GM12878 (cell line): Measurements from ENCODE around the gene SLC34A3. TPM values are rescaled to one million over a fixed set of nuclear protein-coding genes. Genes with fewer than 3 reads are reported as not detected.

Experiments used
- ATAC-seq: fragments of 200-7000 bp; cut with Tn5 transposase; 3 replicates; pipeline ENCODE4 v1.9.1; 2020; ENCODE audit warnings: mild to moderate bottlenecking, moderate library complexity
- BruUV-seq: library from RNA; stranded (reverse); fragments of 400-500 nt; replicated peaks from 2 replicates; lab custom pipeline; 2021; lab: Mats Ljungman, UMichigan
- CTCF ChIA-PET: fragments of 300-600 bp; sonication (Branson Sonifier 250); formaldehyde crosslinking; extraction: SDS; loops from one replicate; lab custom pipeline; 2021; ENCODE audit warnings: inconsistent platforms; lab: Yijun Ruan, JAX
- POLR2A ChIA-PET: fragments of 350-600 bp; formaldehyde crosslinking; extraction: SDS; loops from one replicate; lab custom pipeline; 2021; ENCODE audit warnings: inconsistent platforms; lab: Charles Lee
- RAD21 ChIA-PET: fragments of 300-600 bp; sonication (Branson Sonifier 250); formaldehyde crosslinking; loops from one replicate; lab custom pipeline; 2023; ENCODE audit warnings: antibody characterized with exemption; ENCODE audit not compliant: unreplicated experiment; lab: Charles Lee
- SMC1A ChIA-PET: fragments of 300-600 bp; sonication (Branson Sonifier 250); formaldehyde crosslinking; loops from one replicate; lab custom pipeline; 2023; ENCODE audit not compliant: unreplicated experiment, uncharacterized antibody; lab: Charles Lee
- DNase-seq: peaks from one replicate; pipeline ENCODE4 v3.0.0-alpha.2; 2011; ENCODE audit warnings: low read depth, low spot score
- FAIRE-seq: peaks from 3 replicates; lab custom pipeline; 2011; peaks lifted over from hg19 to GRCh38; lab: Jason Lieb, UNC
- H2AFZ ChIP-seq: 2 replicates; pipeline ENCODE4 v1.6.0; 2011; ENCODE audit warnings: low read depth, low read length, control low read depth; ENCODE audit not compliant: control insufficient read depth
- H3K27ac ChIP-seq: 2 replicates; pipeline ENCODE4 v1.5.1; 2011; ENCODE audit warnings: control low read depth; ENCODE audit not compliant: control insufficient read depth, insufficient read depth
- H3K27me3 ChIP-seq, 2 experiments: replicated peaks in 1 of 2; 2 replicates each; pipeline versions ENCODE4 v1.6.0 to v1.6.1; 2011; ENCODE audit warnings: low read length in 1 of 2; ENCODE audit not compliant: control insufficient read depth in 2 of 2, insufficient read depth in 2 of 2
- H3K36me3 ChIP-seq, 2 experiments: 2 replicates each; pipeline ENCODE4 v1.5.1; 2011; ENCODE audit warnings: low read length in 1 of 2; ENCODE audit not compliant: control insufficient read depth in 2 of 2, insufficient read depth in 2 of 2
- H3K4me1 ChIP-seq: 2 replicates; pipeline ENCODE4 v1.6.1; 2011; ENCODE audit warnings: mild to moderate bottlenecking, low read length, moderate library complexity, mixed read lengths; ENCODE audit not compliant: control insufficient read depth, insufficient read depth
- H3K4me2 ChIP-seq: 2 replicates; pipeline ENCODE4 v1.6.0; 2011; ENCODE audit warnings: control low read depth; ENCODE audit not compliant: control insufficient read depth, insufficient read depth
- H3K4me3 ChIP-seq: fragments of 200-600 bp; sonication (generic); 2 replicates; pipeline ENCODE4 v1.5.1; 2016
- H3K79me2 ChIP-seq: 2 replicates; pipeline ENCODE4 v1.6.0; 2011; ENCODE audit warnings: low read length; ENCODE audit not compliant: control insufficient read depth, insufficient read depth
- H3K9ac ChIP-seq: 2 replicates; pipeline ENCODE4 v1.8.0; 2011; ENCODE audit warnings: low read length, control low read depth, mixed read lengths; ENCODE audit not compliant: control insufficient read depth, insufficient read depth
- H3K9me3 ChIP-seq: replicated peaks from 3 replicates; pipeline ENCODE4 v1.5.1; 2011; ENCODE audit warnings: mild to moderate bottlenecking, low read length; ENCODE audit not compliant: control insufficient read depth, insufficient read depth
- H4K20me1 ChIP-seq: 2 replicates; pipeline ENCODE4 v1.6.0; 2011; ENCODE audit not compliant: control insufficient read depth, insufficient read depth
- CBFB ChIP-seq: IDR thresholded peaks from 2 replicates; pipeline ENCODE4 v1.6.1; 2016; ENCODE audit warnings: antibody characterized with exemption, low read depth
- CHD1 ChIP-seq: IDR thresholded peaks from 2 replicates; pipeline ENCODE4 v1.6.1; 2012; ENCODE audit warnings: low read depth, low read length, improper control_type of control experiment
- EED ChIP-seq: sonication (generic); IDR thresholded peaks from 2 replicates; pipeline ENCODE4 v1.6.1; 2016; ENCODE audit warnings: antibody characterized with exemption, low read depth
- ESRRA ChIP-seq: IDR thresholded peaks from 2 replicates; pipeline ENCODE4 v1.6.1; 2012; ENCODE audit warnings: mild to moderate bottlenecking, low read length, improper control_type of control experiment
- HDGF ChIP-seq: fragments of 450-650 bp; IDR thresholded peaks from 2 replicates; pipeline ENCODE4 v1.6.1; 2016; ENCODE audit warnings: antibody characterized with exemption
- KAT2A ChIP-seq: conservative IDR thresholded peaks from 2 replicates; pipeline ENCODE4 v1.6.1; 2011; ENCODE audit warnings: low read depth, low read length; ENCODE audit not compliant: control insufficient read depth
- NBN ChIP-seq: fragments of 450-650 bp; IDR thresholded peaks from 2 replicates; pipeline ENCODE4 v1.6.1; 2016
- NFYB ChIP-seq: IDR thresholded peaks from 2 replicates; pipeline ENCODE4 v1.6.1; 2011; ENCODE audit warnings: low read depth, mild to moderate bottlenecking, low read length, improper control_type of control experiment, moderate library complexity; ENCODE audit not compliant: insufficient read depth
- RAD21 ChIP-seq: IDR thresholded peaks from 2 replicates; pipeline ENCODE4 v1.6.1; 2011; ENCODE audit warnings: mild to moderate bottlenecking, low read depth, low read length, moderate library complexity; ENCODE audit not compliant: insufficient read depth
- SREBF2 ChIP-seq: IDR thresholded peaks from 2 replicates; pipeline ENCODE4 v1.6.1; 2012; ENCODE audit warnings: mild to moderate bottlenecking, low read length
- STAT3 ChIP-seq: IDR thresholded peaks from 2 replicates; pipeline ENCODE4 v1.6.1; 2011; ENCODE audit warnings: low read depth, low read length, improper control_type of control experiment
- TAF1 ChIP-seq: IDR thresholded peaks from 2 replicates; pipeline ENCODE4 v1.6.1; 2011; ENCODE audit warnings: mild to moderate bottlenecking, low read depth, low read length, borderline replicate concordance
- ZBED1 ChIP-seq: IDR thresholded peaks from 2 replicates; pipeline ENCODE4 v1.6.1; 2016; ENCODE audit warnings: borderline replicate concordance
- WGBS: methylation state at CpG from one replicate; pipeline ENCODE4 v1.1.6; 2016; ENCODE audit warnings: low lambda C conversion rate; ENCODE audit not compliant: insufficient replicate concordance, insufficient coverage; ENCODE audit errors: missing lambda C conversion rate; 5-methylcytosine and 5-hydroxymethylcytosine counted together
- in situ Hi-C: fragments of 300-500 bp; cut with MboI; formaldehyde crosslinking; loops from 9 replicates; pipeline ENCODE4 v1.14.3; 2018; ENCODE audit warnings: mixed read lengths
- intact Hi-C: fragments of 100-400 bp; cut with micrococcal nuclease; formaldehyde crosslinking; loops from one replicate; pipeline ENCODE4 v1.14.2; 2022; ENCODE audit not compliant: unreplicated experiment
- polyA plus RNA-seq, 11 experiments: library from polyadenylated mRNA; depleted of rRNA in 4 of 11; unstranded in 6 of 11; stranded (reverse) in 5 of 11; fragments of >200 nt; fragmentation: Nextera tagmentation in 4 of 11; fragmentation: Illumina TruSeq in 1 of 11; extraction: Ambion mirVana in 4 of 11; extraction: Trizol in 1 of 11; gene quantifications; 1 replicate in 1 of 11; 2 replicates in 10 of 11; pipeline versions ENCODE4 v1.2.1 to v1.2.3, GENCODE V29; 2011 to 2016; ENCODE audit warnings: inconsistent platforms in 2 of 11, missing spikeins in 2 of 11, low read depth in 1 of 11
- total RNA-seq, 4 experiments: library from RNA; depleted of rRNA in 3 of 4; stranded (reverse); fragments of >200 nt in 3 of 4; fragmentation: Illumina TruSeq in 1 of 4; extraction: Trizol in 1 of 4; gene quantifications; 2 replicates each; pipeline versions ENCODE4 v1.2.1 to v1.2.3, GENCODE V29; 2013 to 2021
- TF ChIP-seq, protein P1 (sequence below): fragments of 150-350 bp; IDR thresholded peaks from 2 replicates; pipeline ENCODE4 v1.6.1; 2016; ENCODE audit warnings: low read depth, low read length
- TF ChIP-seq, protein P2 (sequence below): IDR thresholded peaks from 2 replicates; pipeline ENCODE4 v1.6.1; 2011; ENCODE audit warnings: low read depth, mild to moderate bottlenecking, low read length, moderate library complexity, borderline replicate concordance; ENCODE audit errors: extremely low read depth
- TF ChIP-seq, protein P3 (sequence below): fragments of 450-650 bp; IDR thresholded peaks from 2 replicates; pipeline ENCODE4 v1.6.1; 2016; ENCODE audit warnings: mild to moderate bottlenecking
- TF ChIP-seq, protein P4 (sequence below): fragments of 450-650 bp; IDR thresholded peaks from 2 replicates; pipeline ENCODE4 v1.6.1; 2017; ENCODE audit warnings: low read depth, mild to moderate bottlenecking, moderate library complexity

SLC34A3 gene
- total and polyA plus RNA-seq, 10 of the 15 experiments (the other 5 are each of a cell fraction or from before 2014, with no cell fraction given) = not detected

DNA sequence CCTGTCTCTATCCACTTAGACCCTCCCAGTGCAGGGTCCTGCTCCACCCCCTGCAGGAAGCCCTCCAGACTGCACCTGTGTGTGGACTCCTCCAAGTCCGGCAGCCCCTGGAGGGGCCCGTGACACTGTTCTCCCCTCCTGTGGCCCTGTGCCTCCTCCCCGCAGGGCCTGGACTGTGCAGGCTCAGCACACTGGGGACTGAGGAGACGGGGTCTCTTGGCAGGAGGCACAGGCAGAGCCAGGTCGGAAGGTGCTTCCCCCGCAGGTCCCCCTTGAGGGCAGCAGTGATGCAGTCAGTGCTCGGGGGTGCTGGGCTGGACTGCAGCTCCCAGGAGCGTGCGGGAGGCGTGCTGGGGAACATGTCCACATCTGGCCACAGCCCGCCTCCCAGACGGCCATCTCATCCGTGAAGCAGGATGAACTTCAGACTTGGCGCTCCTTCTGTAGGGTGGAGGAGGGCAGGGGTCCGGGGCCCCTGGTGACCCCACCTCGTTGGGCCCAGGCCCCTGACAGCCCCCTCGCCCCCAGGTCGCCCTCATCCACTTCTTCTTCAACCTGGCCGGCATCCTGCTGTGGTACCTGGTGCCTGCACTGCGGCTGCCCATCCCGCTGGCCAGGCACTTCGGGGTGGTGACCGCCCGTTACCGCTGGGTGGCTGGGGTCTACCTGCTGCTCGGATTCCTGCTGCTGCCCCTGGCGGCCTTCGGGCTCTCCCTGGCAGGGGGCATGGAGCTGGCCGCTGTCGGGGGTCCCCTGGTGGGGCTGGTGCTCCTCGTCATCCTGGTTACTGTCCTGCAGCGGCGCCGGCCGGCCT is 4.9 kb downstream of the SLC34A3 start:
- no TSS peak for BruUV-seq
- no peak for DNase-seq
- intact Hi-C loops = loop anchor here (5.0 kb wide), 1 partner anchor 448 kb away; no protein-coding TSS in a partner anchor
- CTCF ChIA-PET = interaction anchor here (0.9 to 2.1 kb wide), 16 partner anchors 13 to 207 kb away, joined by 3 to 24 read pairs (median 6); partner anchors contain the start of genes NELFB, SAPCD2 and SSNA1
- Histone ChIP-seq H3K4me1 (peaks cover 26% of the 10 kb centered on the region), H3K79me2 (peaks cover 6% of the 10 kb centered on the region), H3K4me3 (no peak overlapping the region), H3K4me2 (no peak overlapping the region), H3K9ac (no peak overlapping the region), H4K20me1 (no peaks in the 10 kb centered on the region), H2AFZ (no peak overlapping the region), H3K36me3 (no peaks in the 10 kb centered on the region), H3K27ac (no peak overlapping the region), H3K9me3 (no peaks in the 10 kb centered on the region), H3K27me3 (no peaks in the 10 kb centered on the region)
- no peak for ATAC-seq
- in situ Hi-C loops = no loop called here
- no peak for TF ChIP-seq NFYB
- TF ChIP-seq, protein P1, sequence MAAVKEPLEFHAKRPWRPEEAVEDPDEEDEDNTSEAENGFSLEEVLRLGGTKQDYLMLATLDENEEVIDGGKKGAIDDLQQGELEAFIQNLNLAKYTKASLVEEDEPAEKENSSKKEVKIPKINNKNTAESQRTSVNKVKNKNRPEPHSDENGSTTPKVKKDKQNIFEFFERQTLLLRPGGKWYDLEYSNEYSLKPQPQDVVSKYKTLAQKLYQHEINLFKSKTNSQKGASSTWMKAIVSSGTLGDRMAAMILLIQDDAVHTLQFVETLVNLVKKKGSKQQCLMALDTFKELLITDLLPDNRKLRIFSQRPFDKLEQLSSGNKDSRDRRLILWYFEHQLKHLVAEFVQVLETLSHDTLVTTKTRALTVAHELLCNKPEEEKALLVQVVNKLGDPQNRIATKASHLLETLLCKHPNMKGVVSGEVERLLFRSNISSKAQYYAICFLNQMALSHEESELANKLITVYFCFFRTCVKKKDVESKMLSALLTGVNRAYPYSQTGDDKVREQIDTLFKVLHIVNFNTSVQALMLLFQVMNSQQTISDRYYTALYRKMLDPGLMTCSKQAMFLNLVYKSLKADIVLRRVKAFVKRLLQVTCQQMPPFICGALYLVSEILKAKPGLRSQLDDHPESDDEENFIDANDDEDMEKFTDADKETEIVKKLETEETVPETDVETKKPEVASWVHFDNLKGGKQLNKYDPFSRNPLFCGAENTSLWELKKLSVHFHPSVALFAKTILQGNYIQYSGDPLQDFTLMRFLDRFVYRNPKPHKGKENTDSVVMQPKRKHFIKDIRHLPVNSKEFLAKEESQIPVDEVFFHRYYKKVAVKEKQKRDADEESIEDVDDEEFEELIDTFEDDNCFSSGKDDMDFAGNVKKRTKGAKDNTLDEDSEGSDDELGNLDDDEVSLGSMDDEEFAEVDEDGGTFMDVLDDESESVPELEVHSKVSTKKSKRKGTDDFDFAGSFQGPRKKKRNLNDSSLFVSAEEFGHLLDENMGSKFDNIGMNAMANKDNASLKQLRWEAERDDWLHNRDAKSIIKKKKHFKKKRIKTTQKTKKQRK = no peak
- no peak for TF ChIP-seq ESRRA
- TF ChIP-seq KAT2A = no peak
- TF ChIP-seq CBFB = no peak
- TF ChIP-seq STAT3 = no peak
- no peak for TF ChIP-seq HDGF
- TF ChIP-seq, protein P2, sequence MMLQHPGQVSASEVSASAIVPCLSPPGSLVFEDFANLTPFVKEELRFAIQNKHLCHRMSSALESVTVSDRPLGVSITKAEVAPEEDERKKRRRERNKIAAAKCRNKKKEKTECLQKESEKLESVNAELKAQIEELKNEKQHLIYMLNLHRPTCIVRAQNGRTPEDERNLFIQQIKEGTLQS = no peak
- TF ChIP-seq EED = no peak
- TF ChIP-seq, protein P3, sequence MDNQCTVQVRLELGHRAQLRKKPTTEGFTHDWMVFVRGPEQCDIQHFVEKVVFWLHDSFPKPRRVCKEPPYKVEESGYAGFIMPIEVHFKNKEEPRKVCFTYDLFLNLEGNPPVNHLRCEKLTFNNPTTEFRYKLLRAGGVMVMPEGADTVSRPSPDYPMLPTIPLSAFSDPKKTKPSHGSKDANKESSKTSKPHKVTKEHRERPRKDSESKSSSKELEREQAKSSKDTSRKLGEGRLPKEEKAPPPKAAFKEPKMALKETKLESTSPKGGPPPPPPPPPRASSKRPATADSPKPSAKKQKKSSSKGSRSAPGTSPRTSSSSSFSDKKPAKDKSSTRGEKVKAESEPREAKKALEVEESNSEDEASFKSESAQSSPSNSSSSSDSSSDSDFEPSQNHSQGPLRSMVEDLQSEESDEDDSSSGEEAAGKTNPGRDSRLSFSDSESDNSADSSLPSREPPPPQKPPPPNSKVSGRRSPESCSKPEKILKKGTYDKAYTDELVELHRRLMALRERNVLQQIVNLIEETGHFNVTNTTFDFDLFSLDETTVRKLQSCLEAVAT = no peak
- no peak for TF ChIP-seq ZBED1
- TF ChIP-seq RAD21 = no peak
- TF ChIP-seq, protein P4, sequence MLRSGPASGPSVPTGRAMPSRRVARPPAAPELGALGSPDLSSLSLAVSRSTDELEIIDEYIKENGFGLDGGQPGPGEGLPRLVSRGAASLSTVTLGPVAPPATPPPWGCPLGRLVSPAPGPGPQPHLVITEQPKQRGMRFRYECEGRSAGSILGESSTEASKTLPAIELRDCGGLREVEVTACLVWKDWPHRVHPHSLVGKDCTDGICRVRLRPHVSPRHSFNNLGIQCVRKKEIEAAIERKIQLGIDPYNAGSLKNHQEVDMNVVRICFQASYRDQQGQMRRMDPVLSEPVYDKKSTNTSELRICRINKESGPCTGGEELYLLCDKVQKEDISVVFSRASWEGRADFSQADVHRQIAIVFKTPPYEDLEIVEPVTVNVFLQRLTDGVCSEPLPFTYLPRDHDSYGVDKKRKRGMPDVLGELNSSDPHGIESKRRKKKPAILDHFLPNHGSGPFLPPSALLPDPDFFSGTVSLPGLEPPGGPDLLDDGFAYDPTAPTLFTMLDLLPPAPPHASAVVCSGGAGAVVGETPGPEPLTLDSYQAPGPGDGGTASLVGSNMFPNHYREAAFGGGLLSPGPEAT = no peak
- TF ChIP-seq NBN = no peak
- TF ChIP-seq SREBF2 = no peak
- no peak for TF ChIP-seq CHD1
- TF ChIP-seq TAF1 = no peak
- POLR2A ChIA-PET = interaction anchor here (0.6 to 2.1 kb wide), 6 partner anchors 11 to 805 kb away, joined by 3 to 15 read pairs (median 5); partner anchors contain the start of genes CYSRT1, SSNA1 and TPRN
- 52% methylated on average over 31 of the region's 35 CpGs for WGBS
- SMC1A ChIA-PET = interaction anchor here (0.7 to 1.6 kb wide), 5 partner anchors 27 to 175 kb away, joined by 3 to 5 read pairs (median 4); no protein-coding TSS in a partner anchor
- no peak for FAIRE-seq
- RAD21 ChIA-PET = interaction anchor here (0.6 to 4.6 kb wide), 15 partner anchors 12 to 289 kb away, joined by 3 to 20 read pairs (median 5); partner anchors contain the start of genes ANAPC2, NELFB, RNF208 and SAPCD2
